Measurements from ENCODE around the gene ZNF236.
"Not testable (repeated sequence)": the region's sequence is repeated elsewhere in the genome, so short reads cannot be mapped to it uniquely, and the experiment has no call there.

The ZNF236 gene

GRCh38 chr18:76822506-76823160 lies at the start of gene ZNF236:
TSS of gene ZNF236 (plus strand) at chr18:76822557. CDS start at chr18:76822608, 51 bp downstream.
- peak; percentile 42 for DNase-seq

- no peak for DNase-seq
Observed at GRCh38 chr18:76772665-76773064, 49.7 kb upstream of the ZNF236 start.

- not testable (repeated sequence) for DNase-seq
Observed at GRCh38 chr18:76777036-76777435, 45.3 kb upstream of the ZNF236 start.

GRCh38 chr18:76783786-76784484 lies 38.4 kb upstream of the ZNF236 start:
- DNase-seq, result no peak

- no peak for DNase-seq
Observed at GRCh38 chr18:76785872-76786271, 36.5 kb upstream of the ZNF236 start.

- no peak for DNase-seq
Observed at GRCh38 chr18:76788571-76789317, 33.6 kb upstream of the ZNF236 start.

GRCh38 chr18:76791106-76791505 lies 31.3 kb upstream of the ZNF236 start:
- DNase-seq, result no peak

GRCh38 chr18:76791642-76792041 lies 30.7 kb upstream of the ZNF236 start:
- no peak for DNase-seq

GRCh38 chr18:76794326-76794725 lies 28.0 kb upstream of the ZNF236 start:
- DNase-seq, result no peak

GRCh38 chr18:76801567-76802505 lies 20.5 kb upstream of the ZNF236 start:
- peak; percentile 31 for DNase-seq

- DNase-seq, result no peak
Observed at GRCh38 chr18:76803413-76803812, 18.9 kb upstream of the ZNF236 start.

- peak; percentile 55 for DNase-seq
Observed at GRCh38 chr18:76803814-76804213, 18.5 kb upstream of the ZNF236 start.

GRCh38 chr18:76805221-76805620 lies 17.1 kb upstream of the ZNF236 start:
- DNase-seq, result peak; percentile 42

GRCh38 chr18:76806301-76806700 lies 16.1 kb upstream of the ZNF236 start:
- peak; percentile 23 for DNase-seq

- no peak for DNase-seq
Observed at GRCh38 chr18:76808561-76808960, 13.8 kb upstream of the ZNF236 start.

GRCh38 chr18:76811530-76811929 lies 10.8 kb upstream of the ZNF236 start:
- peak; percentile 95 for DNase-seq

- DNase-seq, result no peak
Observed at GRCh38 chr18:76814256-76814655, 8.1 kb upstream of the ZNF236 start.

- DNase-seq, result no peak
Observed at GRCh38 chr18:76816127-76816526, 6.2 kb upstream of the ZNF236 start.

- DNase-seq, result no peak
Observed at GRCh38 chr18:76817888-76818611, 4.3 kb upstream of the ZNF236 start.

GRCh38 chr18:76819411-76820136 lies 2.8 kb upstream of the ZNF236 start:
- no peak for DNase-seq

GRCh38 chr18:76821356-76821874 lies 942 bp upstream of the ZNF236 start:
- no peak for DNase-seq
